Smooth muscle cell (in vitro differentiated cells): ENCODE data around the gene ADK. TPM values are rescaled to one million over a fixed set of nuclear protein-coding genes. Genes with fewer than 3 reads are reported as not detected.

Source experiments
- DNase-seq: peaks from one replicate; lab custom pipeline; 2025; ENCODE audit not compliant: unreplicated experiment; lab: John Stamatoyannopoulos, UW
- H2AFZ ChIP-seq: fragments of 200-600 bp; sonication (generic); 2 replicates; pipeline ENCODE4 v1.6.0; 2016; ENCODE audit warnings: antibody characterized with exemption, low read depth, mild to moderate bottlenecking
- H3F3A ChIP-seq: fragments of 200-600 bp; sonication (generic); 2 replicates; pipeline ENCODE4 v1.6.0; 2017; ENCODE audit warnings: antibody characterized with exemption, low read depth
- H3K27ac ChIP-seq: fragments of 200-600 bp; sonication (generic); 2 replicates; pipeline ENCODE4 v1.5.1; 2016; ENCODE audit warnings: low read depth, mild to moderate bottlenecking
- H3K27me3 ChIP-seq: fragments of 200-600 bp; sonication (generic); 2 replicates; pipeline ENCODE4 v1.6.1; 2016; ENCODE audit warnings: low read depth, mild to moderate bottlenecking
- H3K36me3 ChIP-seq: fragments of 200-600 bp; sonication (generic); 2 replicates; pipeline ENCODE4 v1.5.1; 2016; ENCODE audit warnings: low read depth
- H3K4me1 ChIP-seq: fragments of 200-600 bp; sonication (generic); 2 replicates; pipeline ENCODE4 v1.5.1; 2016; ENCODE audit warnings: low read depth
- H3K4me2 ChIP-seq: fragments of 200-600 bp; sonication (generic); 2 replicates; pipeline ENCODE4 v1.6.0; 2016; ENCODE audit warnings: mild to moderate bottlenecking
- H3K4me3 ChIP-seq: fragments of 200-600 bp; sonication (generic); 2 replicates; pipeline ENCODE4 v1.5.1; 2016; ENCODE audit warnings: mild to moderate bottlenecking
- H3K79me2 ChIP-seq: fragments of 200-600 bp; sonication (generic); 2 replicates; pipeline ENCODE4 v1.6.0; 2016; ENCODE audit warnings: low read depth, mild to moderate bottlenecking
- H3K9ac ChIP-seq: fragments of 200-600 bp; sonication (generic); 2 replicates; pipeline ENCODE4 v1.6.0; 2016; ENCODE audit warnings: low read depth
- H3K9me3 ChIP-seq: fragments of 200-600 bp; sonication (generic); replicated peaks from 2 replicates; pipeline ENCODE4 v1.5.1; 2016; ENCODE audit warnings: low read depth
- H4K20me1 ChIP-seq: fragments of 200-600 bp; sonication (generic); 2 replicates; pipeline ENCODE4 v1.6.0; 2016; ENCODE audit warnings: low read depth
- WGBS: methylation state at CpG from one replicate; pipeline ENCODE4 v1.1.7; 2016; ENCODE audit warnings: low lambda C conversion rate; 5-methylcytosine and 5-hydroxymethylcytosine counted together
- polyA plus RNA-seq: library from polyadenylated mRNA; unstranded; fragments of >200 nt; fragmentation: Nextera tagmentation; extraction: Ambion mirVana; gene quantifications from 2 replicates; pipeline ENCODE4 v1.2.1, GENCODE V29; 2016
- total RNA-seq: library from RNA; depleted of rRNA; stranded (reverse); fragments of >200 nt; gene quantifications from 2 replicates; pipeline ENCODE4 v1.2.3, GENCODE V29; 2014
- TF ChIP-seq, protein P1 (sequence below): fragments of 200-600 bp; sonication (generic); IDR thresholded peaks from 2 replicates; pipeline ENCODE4 v1.5.1; 2017; ENCODE audit warnings: borderline replicate concordance, mild to moderate bottlenecking, antibody characterized with exemption; ENCODE audit not compliant: insufficient read depth, poor library complexity, severe bottlenecking

The ADK gene
- total and polyA plus RNA-seq, 2 experiments from 2014 or later = 19.4 to 25.1 TPM

DNA sequence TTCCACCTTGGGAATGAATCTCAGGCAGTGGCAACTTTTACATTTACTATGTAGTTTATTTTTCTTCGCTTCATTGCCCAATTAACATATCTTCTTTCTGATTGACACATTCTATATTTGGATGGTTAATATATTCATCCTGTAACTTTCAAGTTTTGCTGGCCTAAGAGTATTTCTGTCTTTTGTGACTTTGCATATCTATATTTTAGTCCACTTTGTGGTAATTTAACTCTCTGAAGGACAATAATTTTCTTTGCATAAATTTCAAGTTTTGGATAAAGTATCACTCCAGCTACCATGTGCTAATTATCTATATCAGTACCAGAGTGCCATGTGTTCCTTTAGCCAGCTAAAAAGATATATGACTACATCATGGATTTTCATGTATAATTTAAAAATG lies 523.9 kb downstream of the ADK start:
- Histone ChIP-seq H3K4me3 (no peak overlapping the region), H2AFZ (no peak overlapping the region), H3K4me2 (no peak overlapping the region), H3F3A (no peaks in the 10 kb centered on the region), H3K4me1 (no peaks in the 10 kb centered on the region), H4K20me1 (no peaks in the 10 kb centered on the region), H3K9me3 (no peaks in the 10 kb centered on the region), H3K9ac (no peak overlapping the region), H3K36me3 (no peaks in the 10 kb centered on the region), H3K27me3 (no peaks in the 10 kb centered on the region), H3K27ac (no peak overlapping the region), H3K79me2 (no peaks in the 10 kb centered on the region)
- TF ChIP-seq, protein P1, sequence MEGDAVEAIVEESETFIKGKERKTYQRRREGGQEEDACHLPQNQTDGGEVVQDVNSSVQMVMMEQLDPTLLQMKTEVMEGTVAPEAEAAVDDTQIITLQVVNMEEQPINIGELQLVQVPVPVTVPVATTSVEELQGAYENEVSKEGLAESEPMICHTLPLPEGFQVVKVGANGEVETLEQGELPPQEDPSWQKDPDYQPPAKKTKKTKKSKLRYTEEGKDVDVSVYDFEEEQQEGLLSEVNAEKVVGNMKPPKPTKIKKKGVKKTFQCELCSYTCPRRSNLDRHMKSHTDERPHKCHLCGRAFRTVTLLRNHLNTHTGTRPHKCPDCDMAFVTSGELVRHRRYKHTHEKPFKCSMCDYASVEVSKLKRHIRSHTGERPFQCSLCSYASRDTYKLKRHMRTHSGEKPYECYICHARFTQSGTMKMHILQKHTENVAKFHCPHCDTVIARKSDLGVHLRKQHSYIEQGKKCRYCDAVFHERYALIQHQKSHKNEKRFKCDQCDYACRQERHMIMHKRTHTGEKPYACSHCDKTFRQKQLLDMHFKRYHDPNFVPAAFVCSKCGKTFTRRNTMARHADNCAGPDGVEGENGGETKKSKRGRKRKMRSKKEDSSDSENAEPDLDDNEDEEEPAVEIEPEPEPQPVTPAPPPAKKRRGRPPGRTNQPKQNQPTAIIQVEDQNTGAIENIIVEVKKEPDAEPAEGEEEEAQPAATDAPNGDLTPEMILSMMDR = no peak
- 100% methylated on average over 1 of the region's 1 CpG for WGBS
- no peak for DNase-seq

DNA sequence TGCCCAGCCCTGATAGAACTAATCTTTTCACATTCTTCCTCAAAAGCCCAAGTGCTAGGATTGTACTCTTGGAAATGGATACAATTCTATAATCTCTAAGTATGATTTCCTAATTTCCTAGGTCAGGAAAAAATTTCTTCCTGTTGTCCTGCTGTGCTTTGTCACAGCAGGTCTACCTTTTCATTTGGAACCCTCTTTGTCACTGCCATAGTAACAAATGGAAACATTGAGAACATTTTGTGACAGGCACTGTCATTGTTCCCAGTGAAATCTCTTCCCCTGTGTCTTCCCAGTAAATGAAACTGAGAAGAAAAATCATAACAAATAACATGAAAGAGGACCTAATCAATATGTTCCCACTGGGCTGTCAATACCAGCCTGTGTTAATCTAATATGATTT lies 524.5 kb downstream of the ADK start:
- H3F3A ChIP-seq = no peaks in the 10 kb centered on the region
- H3K4me2 ChIP-seq = no peak overlapping the region
- H4K20me1 ChIP-seq = no peaks in the 10 kb centered on the region
- no peak overlapping the region for H3K9ac ChIP-seq
- no peaks in the 10 kb centered on the region for H3K79me2 ChIP-seq
- DNase-seq = no peak
- no peaks in the 10 kb centered on the region for H3K27me3 ChIP-seq
- TF ChIP-seq, protein P1 = no peak
- H3K4me3 ChIP-seq = no peak overlapping the region
- H2AFZ ChIP-seq = no peak overlapping the region
- H3K4me1 ChIP-seq = no peaks in the 10 kb centered on the region
- no peaks in the 10 kb centered on the region for H3K9me3 ChIP-seq
- no peaks in the 10 kb centered on the region for H3K36me3 ChIP-seq
- no peak overlapping the region for H3K27ac ChIP-seq

DNA sequence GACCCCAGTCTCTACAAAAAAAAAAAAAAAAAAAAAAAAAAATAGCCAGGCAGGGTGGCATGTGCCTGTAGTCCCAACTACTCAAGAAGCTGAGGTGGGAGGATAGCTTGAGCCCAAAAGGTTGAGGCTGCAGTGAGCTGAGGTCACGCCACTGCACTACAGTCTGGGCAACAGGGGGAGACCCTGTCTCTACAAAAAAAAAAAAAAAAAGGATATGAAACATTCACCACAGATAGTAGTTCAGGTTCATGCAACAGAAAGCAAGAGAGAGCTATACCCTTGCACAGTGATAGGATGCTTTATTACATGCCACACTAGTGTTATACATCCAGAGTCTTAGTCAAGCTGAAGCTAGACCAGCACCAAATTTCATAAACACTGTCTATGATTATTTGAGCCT lies 526.9 kb downstream of the ADK start:
- Histone ChIP-seq H3K4me1 (no peaks in the 10 kb centered on the region), H3K4me2 (no peak overlapping the region), H4K20me1 (no peaks in the 10 kb centered on the region), H3F3A (peaks cover 5% of the 10 kb centered on the region), H3K9ac (no peak overlapping the region), H3K27ac (no peak overlapping the region), H3K27me3 (no peaks in the 10 kb centered on the region), H3K9me3 (no peaks in the 10 kb centered on the region), H2AFZ (no peak overlapping the region), H3K79me2 (no peaks in the 10 kb centered on the region), H3K36me3 (no peaks in the 10 kb centered on the region), H3K4me3 (no peak overlapping the region)
- TF ChIP-seq, protein P1 = no peak
- WGBS = 100% methylated on average over 1 of the region's 1 CpG
- no peak for DNase-seq

DNA sequence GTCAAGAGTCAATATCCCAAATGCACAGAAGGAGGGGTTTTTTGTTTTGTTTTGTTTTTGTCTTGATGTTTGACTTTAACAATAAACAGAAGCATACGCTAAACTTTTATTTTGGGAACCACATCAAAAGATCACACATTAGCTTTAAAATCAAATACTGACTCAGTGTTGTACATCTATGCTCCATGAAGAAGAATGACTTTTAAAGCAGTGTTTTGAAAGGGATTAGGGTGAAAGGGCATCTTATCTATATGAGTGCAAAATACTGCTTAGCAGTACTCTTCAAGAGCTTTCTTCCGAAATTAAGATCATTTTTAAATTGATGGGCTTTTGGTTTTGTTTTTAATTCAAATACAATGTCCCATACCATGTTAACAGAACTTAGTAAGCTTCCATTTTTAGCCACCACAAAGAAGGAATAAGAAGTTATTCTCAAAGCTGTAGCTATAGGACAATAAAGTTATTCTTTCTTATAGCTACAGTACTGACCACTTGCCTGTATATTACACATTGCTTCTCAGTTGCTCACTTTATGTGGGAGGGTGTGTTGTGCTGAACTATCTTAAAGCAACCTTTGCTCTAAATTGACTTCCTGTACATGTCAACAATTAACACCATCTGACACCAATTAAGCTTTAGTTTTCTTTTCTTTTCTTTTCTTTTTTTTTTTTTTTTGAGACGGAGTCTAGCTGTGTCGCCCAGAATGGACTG lies 531.1 kb downstream of the ADK start:
- H3F3A ChIP-seq = peaks cover 5% of the 10 kb centered on the region
- no peak overlapping the region for H2AFZ ChIP-seq
- H3K9ac ChIP-seq = no peak overlapping the region
- TF ChIP-seq, protein P1 = no peak
- no peaks in the 10 kb centered on the region for H4K20me1 ChIP-seq
- 40% methylated on average over 4 of the region's 4 CpGs for WGBS
- no peaks in the 10 kb centered on the region for H3K79me2 ChIP-seq
- H3K27me3 ChIP-seq = no peaks in the 10 kb centered on the region
- H3K4me1 ChIP-seq = no peaks in the 10 kb centered on the region
- H3K4me3 ChIP-seq = no peak overlapping the region
- H3K27ac ChIP-seq = peak overlapping the region; percentile 2
- no peak for DNase-seq
- H3K36me3 ChIP-seq = no peaks in the 10 kb centered on the region
- no peaks in the 10 kb centered on the region for H3K9me3 ChIP-seq
- H3K4me2 ChIP-seq = peak overlapping the region; percentile 69
